K562 (cell line): ENCODE data around the gene FANCG. TPM values are rescaled to one million over a fixed set of nuclear protein-coding genes. Genes with fewer than 3 reads are reported as not detected.

Experiments
- CEBPB ChIP-seq: fragments of 450-650 bp; IDR thresholded peaks from 2 replicates; pipeline ENCODE4 v1.6.1; 2016; ENCODE audit warnings: missing genetic modification characterization, missing compliant biosample characterization
- KDM5B ChIP-seq: fragments of 200-600 bp; sonication (generic); IDR thresholded peaks from 2 replicates; pipeline ENCODE4 v1.6.1; 2012; ENCODE audit warnings: low read depth, mild to moderate bottlenecking, moderate library complexity, low read length, control low read depth, inconsistent platforms; ENCODE audit not compliant: insufficient replicate concordance
- ZNF77 ChIP-seq: fragments of 250-450 bp; sonication (Bioruptor Pico); IDR thresholded peaks from 2 replicates; pipeline ENCODE4 v1.5.0; 2020
- polyA plus RNA-seq, 8 experiments: library from polyadenylated mRNA; depleted of rRNA in 4 of 8; stranded (reverse) in 5 of 8; unstranded in 3 of 8; fragments of >200 nt; fragmentation: Nextera tagmentation in 2 of 8; fragmentation: Illumina TruSeq in 1 of 8; extraction: Ambion mirVana in 2 of 8; extraction: Trizol in 1 of 8; gene quantifications; 2 replicates each; pipeline versions ENCODE4 v1.2.1 to v1.2.3, GENCODE V29; 2011 to 2014; ENCODE audit warnings: inconsistent platforms in 1 of 8, missing spikeins in 1 of 8
- total RNA-seq, 7 experiments: library from RNA; depleted of rRNA in 6 of 7; stranded (reverse); fragments of >200 nt in 6 of 7; fragmentation: Illumina TruSeq in 2 of 7; extraction: Trizol in 2 of 7; gene quantifications; 2 replicates each; pipeline versions ENCODE4 v1.2.1 to v1.2.3, GENCODE V29; 2011 to 2021; ENCODE audit warnings: low replicate concordance in 1 of 7
- TF ChIP-seq, protein P1 (sequence below): sonication (generic); formaldehyde crosslinking; IDR thresholded peaks from 2 replicates; pipeline ENCODE4 v1.8.0; 2023; ENCODE audit warnings: mild to moderate bottlenecking, missing genetic modification reagents
- TF ChIP-seq, protein P2 (sequence below): IDR thresholded peaks from 3 replicates; pipeline ENCODE4 v1.6.1; 2011; ENCODE audit warnings: borderline replicate concordance, mild to moderate bottlenecking; ENCODE audit not compliant: insufficient read length, insufficient read depth
- TF ChIP-seq, protein P3 (sequence below): fragments of 200-600 bp; sonication (generic); IDR thresholded peaks from one replicate; pipeline ENCODE4 v1.6.1; 2012; ENCODE audit warnings: mild to moderate bottlenecking, low read depth, low read length, inconsistent platforms

FANCG gene
- total and polyA plus RNA-seq, 9 of the 15 experiments (the other 6 are each of a cell fraction or from before 2014, with no cell fraction given): 7.5 to 43.9 (median 31.0) TPM

DNA sequence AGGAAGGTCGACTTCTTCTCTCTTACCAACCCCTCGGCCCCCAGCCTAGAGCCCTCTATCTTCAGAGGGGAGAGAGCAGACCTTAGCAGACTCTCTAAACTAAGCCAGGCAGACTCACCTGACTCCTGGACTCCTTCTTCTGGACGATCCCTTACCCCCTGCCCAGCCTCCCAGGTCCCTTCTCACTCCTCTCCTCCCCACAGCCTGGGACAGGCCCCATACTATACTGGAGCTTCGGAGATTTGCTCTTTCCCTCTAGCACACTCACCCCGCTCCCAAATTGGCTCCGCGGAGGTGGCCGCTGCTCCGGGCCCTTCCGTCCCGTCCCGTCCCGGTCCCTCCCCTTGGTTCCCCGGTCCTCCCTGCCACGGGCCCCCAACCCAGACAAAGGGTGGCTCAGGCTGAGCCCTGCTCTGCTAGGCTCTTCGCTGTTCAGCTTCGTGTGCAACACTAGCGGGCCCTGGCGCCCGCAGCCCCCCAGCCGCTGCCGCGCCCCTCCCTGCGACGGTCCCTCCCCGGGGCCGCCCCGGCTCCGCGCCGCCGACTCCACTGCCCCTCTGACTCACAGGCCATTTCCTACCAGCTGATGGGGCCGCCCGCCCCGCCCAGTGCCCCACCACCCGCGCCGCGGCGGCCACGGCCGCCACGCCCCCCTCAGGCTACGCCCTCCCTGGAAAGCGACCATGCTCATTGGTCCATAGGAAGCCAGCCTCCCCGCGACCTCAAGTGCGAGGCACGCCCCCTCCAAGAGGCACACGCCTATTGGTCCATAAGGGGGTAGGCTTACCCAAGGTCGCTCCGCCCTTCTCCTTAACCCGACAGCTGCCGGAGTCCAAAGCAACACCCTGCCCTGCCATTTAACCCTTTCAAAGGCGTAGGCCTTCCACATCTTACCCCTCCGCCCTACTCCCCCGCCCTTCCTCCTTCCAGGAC, 31.5 kb upstream of the FANCG start (continued):
- TF ChIP-seq, protein P1, sequence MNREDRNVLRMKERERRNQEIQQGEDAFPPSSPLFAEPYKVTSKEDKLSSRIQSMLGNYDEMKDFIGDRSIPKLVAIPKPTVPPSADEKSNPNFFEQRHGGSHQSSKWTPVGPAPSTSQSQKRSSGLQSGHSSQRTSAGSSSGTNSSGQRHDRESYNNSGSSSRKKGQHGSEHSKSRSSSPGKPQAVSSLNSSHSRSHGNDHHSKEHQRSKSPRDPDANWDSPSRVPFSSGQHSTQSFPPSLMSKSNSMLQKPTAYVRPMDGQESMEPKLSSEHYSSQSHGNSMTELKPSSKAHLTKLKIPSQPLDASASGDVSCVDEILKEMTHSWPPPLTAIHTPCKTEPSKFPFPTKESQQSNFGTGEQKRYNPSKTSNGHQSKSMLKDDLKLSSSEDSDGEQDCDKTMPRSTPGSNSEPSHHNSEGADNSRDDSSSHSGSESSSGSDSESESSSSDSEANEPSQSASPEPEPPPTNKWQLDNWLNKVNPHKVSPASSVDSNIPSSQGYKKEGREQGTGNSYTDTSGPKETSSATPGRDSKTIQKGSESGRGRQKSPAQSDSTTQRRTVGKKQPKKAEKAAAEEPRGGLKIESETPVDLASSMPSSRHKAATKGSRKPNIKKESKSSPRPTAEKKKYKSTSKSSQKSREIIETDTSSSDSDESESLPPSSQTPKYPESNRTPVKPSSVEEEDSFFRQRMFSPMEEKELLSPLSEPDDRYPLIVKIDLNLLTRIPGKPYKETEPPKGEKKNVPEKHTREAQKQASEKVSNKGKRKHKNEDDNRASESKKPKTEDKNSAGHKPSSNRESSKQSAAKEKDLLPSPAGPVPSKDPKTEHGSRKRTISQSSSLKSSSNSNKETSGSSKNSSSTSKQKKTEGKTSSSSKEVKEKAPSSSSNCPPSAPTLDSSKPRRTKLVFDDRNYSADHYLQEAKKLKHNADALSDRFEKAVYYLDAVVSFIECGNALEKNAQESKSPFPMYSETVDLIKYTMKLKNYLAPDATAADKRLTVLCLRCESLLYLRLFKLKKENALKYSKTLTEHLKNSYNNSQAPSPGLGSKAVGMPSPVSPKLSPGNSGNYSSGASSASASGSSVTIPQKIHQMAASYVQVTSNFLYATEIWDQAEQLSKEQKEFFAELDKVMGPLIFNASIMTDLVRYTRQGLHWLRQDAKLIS (CRISPR knock-in tag): no peak
- TF ChIP-seq KDM5B (peak; percentile 31), CEBPB (tag) (no peak), ZNF77 (no peak)
- TF ChIP-seq, protein P2, sequence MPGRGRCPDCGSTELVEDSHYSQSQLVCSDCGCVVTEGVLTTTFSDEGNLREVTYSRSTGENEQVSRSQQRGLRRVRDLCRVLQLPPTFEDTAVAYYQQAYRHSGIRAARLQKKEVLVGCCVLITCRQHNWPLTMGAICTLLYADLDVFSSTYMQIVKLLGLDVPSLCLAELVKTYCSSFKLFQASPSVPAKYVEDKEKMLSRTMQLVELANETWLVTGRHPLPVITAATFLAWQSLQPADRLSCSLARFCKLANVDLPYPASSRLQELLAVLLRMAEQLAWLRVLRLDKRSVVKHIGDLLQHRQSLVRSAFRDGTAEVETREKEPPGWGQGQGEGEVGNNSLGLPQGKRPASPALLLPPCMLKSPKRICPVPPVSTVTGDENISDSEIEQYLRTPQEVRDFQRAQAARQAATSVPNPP: no peak
- TF ChIP-seq, protein P3, sequence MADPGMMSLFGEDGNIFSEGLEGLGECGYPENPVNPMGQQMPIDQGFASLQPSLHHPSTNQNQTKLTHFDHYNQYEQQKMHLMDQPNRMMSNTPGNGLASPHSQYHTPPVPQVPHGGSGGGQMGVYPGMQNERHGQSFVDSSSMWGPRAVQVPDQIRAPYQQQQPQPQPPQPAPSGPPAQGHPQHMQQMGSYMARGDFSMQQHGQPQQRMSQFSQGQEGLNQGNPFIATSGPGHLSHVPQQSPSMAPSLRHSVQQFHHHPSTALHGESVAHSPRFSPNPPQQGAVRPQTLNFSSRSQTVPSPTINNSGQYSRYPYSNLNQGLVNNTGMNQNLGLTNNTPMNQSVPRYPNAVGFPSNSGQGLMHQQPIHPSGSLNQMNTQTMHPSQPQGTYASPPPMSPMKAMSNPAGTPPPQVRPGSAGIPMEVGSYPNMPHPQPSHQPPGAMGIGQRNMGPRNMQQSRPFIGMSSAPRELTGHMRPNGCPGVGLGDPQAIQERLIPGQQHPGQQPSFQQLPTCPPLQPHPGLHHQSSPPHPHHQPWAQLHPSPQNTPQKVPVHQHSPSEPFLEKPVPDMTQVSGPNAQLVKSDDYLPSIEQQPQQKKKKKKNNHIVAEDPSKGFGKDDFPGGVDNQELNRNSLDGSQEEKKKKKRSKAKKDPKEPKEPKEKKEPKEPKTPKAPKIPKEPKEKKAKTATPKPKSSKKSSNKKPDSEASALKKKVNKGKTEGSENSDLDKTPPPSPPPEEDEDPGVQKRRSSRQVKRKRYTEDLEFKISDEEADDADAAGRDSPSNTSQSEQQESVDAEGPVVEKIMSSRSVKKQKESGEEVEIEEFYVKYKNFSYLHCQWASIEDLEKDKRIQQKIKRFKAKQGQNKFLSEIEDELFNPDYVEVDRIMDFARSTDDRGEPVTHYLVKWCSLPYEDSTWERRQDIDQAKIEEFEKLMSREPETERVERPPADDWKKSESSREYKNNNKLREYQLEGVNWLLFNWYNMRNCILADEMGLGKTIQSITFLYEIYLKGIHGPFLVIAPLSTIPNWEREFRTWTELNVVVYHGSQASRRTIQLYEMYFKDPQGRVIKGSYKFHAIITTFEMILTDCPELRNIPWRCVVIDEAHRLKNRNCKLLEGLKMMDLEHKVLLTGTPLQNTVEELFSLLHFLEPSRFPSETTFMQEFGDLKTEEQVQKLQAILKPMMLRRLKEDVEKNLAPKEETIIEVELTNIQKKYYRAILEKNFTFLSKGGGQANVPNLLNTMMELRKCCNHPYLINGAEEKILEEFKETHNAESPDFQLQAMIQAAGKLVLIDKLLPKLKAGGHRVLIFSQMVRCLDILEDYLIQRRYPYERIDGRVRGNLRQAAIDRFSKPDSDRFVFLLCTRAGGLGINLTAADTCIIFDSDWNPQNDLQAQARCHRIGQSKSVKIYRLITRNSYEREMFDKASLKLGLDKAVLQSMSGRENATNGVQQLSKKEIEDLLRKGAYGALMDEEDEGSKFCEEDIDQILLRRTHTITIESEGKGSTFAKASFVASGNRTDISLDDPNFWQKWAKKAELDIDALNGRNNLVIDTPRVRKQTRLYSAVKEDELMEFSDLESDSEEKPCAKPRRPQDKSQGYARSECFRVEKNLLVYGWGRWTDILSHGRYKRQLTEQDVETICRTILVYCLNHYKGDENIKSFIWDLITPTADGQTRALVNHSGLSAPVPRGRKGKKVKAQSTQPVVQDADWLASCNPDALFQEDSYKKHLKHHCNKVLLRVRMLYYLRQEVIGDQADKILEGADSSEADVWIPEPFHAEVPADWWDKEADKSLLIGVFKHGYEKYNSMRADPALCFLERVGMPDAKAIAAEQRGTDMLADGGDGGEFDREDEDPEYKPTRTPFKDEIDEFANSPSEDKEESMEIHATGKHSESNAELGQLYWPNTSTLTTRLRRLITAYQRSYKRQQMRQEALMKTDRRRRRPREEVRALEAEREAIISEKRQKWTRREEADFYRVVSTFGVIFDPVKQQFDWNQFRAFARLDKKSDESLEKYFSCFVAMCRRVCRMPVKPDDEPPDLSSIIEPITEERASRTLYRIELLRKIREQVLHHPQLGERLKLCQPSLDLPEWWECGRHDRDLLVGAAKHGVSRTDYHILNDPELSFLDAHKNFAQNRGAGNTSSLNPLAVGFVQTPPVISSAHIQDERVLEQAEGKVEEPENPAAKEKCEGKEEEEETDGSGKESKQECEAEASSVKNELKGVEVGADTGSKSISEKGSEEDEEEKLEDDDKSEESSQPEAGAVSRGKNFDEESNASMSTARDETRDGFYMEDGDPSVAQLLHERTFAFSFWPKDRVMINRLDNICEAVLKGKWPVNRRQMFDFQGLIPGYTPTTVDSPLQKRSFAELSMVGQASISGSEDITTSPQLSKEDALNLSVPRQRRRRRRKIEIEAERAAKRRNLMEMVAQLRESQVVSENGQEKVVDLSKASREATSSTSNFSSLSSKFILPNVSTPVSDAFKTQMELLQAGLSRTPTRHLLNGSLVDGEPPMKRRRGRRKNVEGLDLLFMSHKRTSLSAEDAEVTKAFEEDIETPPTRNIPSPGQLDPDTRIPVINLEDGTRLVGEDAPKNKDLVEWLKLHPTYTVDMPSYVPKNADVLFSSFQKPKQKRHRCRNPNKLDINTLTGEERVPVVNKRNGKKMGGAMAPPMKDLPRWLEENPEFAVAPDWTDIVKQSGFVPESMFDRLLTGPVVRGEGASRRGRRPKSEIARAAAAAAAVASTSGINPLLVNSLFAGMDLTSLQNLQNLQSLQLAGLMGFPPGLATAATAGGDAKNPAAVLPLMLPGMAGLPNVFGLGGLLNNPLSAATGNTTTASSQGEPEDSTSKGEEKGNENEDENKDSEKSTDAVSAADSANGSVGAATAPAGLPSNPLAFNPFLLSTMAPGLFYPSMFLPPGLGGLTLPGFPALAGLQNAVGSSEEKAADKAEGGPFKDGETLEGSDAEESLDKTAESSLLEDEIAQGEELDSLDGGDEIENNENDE: no peak
